COLO829 (cell line): ENCODE results near the gene PUDP.
"Not testable (repeated sequence)": the region's sequence is repeated elsewhere in the genome, so short reads cannot be mapped to it uniquely, and the experiment has no call there.

Experiments
- DNase-seq: peaks from one replicate; pipeline ENCODE4 v3.0.0; 2012; ENCODE audit warnings: low spot score

The PUDP gene

GRCh38 chrX:7025471-7025870, 122.5 kb downstream of the PUDP start:
- no peak for DNase-seq

GRCh38 chrX:7024850-7025249, 123.1 kb downstream of the PUDP start:
- DNase-seq, result no peak

- DNase-seq, result not testable (repeated sequence)
Measured at GRCh38 chrX:7022996-7023395, 125.0 kb downstream of the PUDP start.

- DNase-seq, result no peak
Measured at GRCh38 chrX:7021991-7022390, 126.0 kb downstream of the PUDP start.

- DNase-seq, result no peak
Measured at GRCh38 chrX:7019555-7019954, 128.4 kb downstream of the PUDP start.

GRCh38 chrX:7012262-7012834, 135.6 kb downstream of the PUDP start:
- not testable (repeated sequence) for DNase-seq

- DNase-seq, result not testable (repeated sequence)
Measured at GRCh38 chrX:7010897-7011296, 137.1 kb downstream of the PUDP start.

- DNase-seq, result not testable (repeated sequence)
Measured at GRCh38 chrX:7007328-7007727, 140.6 kb downstream of the PUDP start.
